Fibroblast of lung (primary cell): ENCODE results near the gene ST3GAL4. TPM values are rescaled to one million over a fixed set of nuclear protein-coding genes. Genes with fewer than 3 reads are reported as not detected.
"Not testable (repeated sequence)": the region's sequence is repeated elsewhere in the genome, so short reads cannot be mapped to it uniquely, and the experiment has no call there.

Experiments
- DNase-seq, 2 donors: peaks; one replicate each; pipeline versions ENCODE4 v3.0.0 to v3.0.0-alpha.2; 2010; ENCODE audit warnings: low read depth in 2 of 2
- H2AFZ ChIP-seq: 2 replicates; pipeline ENCODE4 v1.5.1; 2012; ENCODE audit warnings: low read length, control low read depth, inconsistent platforms
- H3K27ac ChIP-seq: 2 replicates; pipeline ENCODE4 v1.5.1; 2011; ENCODE audit warnings: low read length, control low read depth; ENCODE audit not compliant: insufficient read depth
- H3K27me3 ChIP-seq: 2 replicates; pipeline ENCODE4 v1.5.1; 2011; ENCODE audit warnings: mild to moderate bottlenecking, low read length; ENCODE audit not compliant: control insufficient read depth, insufficient read depth
- H3K36me3 ChIP-seq: 2 replicates; pipeline ENCODE4 v1.5.1; 2011; ENCODE audit warnings: low read length; ENCODE audit not compliant: control insufficient read depth, insufficient read depth
- H3K4me1 ChIP-seq: 2 replicates; pipeline ENCODE4 v1.5.1; 2011; ENCODE audit warnings: low read length; ENCODE audit not compliant: control insufficient read depth, insufficient read depth; ENCODE audit errors: extremely low read depth
- H3K4me2 ChIP-seq: 2 replicates; pipeline ENCODE4 v1.5.1; 2011; ENCODE audit warnings: low read length, control low read depth; ENCODE audit not compliant: insufficient read depth; ENCODE audit errors: extremely low read depth
- H3K4me3 ChIP-seq, 4 experiments: fragments of 200-600 bp in 1 of 4; sonication (generic) in 1 of 4; replicated peaks in 1 of 4; 2 replicates each; pipeline ENCODE4 v1.5.1; 2011 to 2016; ENCODE audit warnings: low read length in 4 of 4, low read depth in 3 of 4, mild to moderate bottlenecking in 3 of 4, control low read depth in 2 of 4, inconsistent platforms in 1 of 4, mixed read lengths in 1 of 4; ENCODE audit not compliant: insufficient read depth in 1 of 4; ENCODE audit errors: control extremely low read depth in 1 of 4
- H3K79me2 ChIP-seq: 2 replicates; pipeline ENCODE4 v1.5.1; 2012; ENCODE audit warnings: mild to moderate bottlenecking, low read length, inconsistent platforms; ENCODE audit not compliant: control insufficient read depth, insufficient read depth
- H3K9ac ChIP-seq: 2 replicates; pipeline ENCODE4 v1.5.1; 2011; ENCODE audit warnings: mild to moderate bottlenecking, low read length, control low read depth; ENCODE audit not compliant: insufficient read depth
- H3K9me3 ChIP-seq: 2 replicates; pipeline ENCODE4 v1.5.1; 2012; ENCODE audit warnings: low read depth, low read length; ENCODE audit not compliant: control insufficient read depth, insufficient read depth
- H4K20me1 ChIP-seq: 2 replicates; pipeline ENCODE4 v1.5.1; 2011; ENCODE audit warnings: low read length; ENCODE audit not compliant: control insufficient read depth, insufficient read depth; ENCODE audit errors: extremely low read depth
- CTCF ChIP-seq, 2 donors: IDR thresholded peaks in 1 of 2; conservative IDR thresholded peaks in 1 of 2; 1 replicate in 1 of 2; 2 replicates in 1 of 2; pipeline ENCODE4 v1.5.1; 2011 to 2012; ENCODE audit warnings: low read length in 2 of 2, control low read depth in 1 of 2, inconsistent platforms in 1 of 2, low read depth in 1 of 2, mild to moderate bottlenecking in 1 of 2
- EZH2 ChIP-seq: IDR thresholded peaks from 2 replicates; pipeline ENCODE4 v1.5.1; 2012; ENCODE audit warnings: low read length, control low read depth, mild to moderate bottlenecking; ENCODE audit errors: missing control alignments
- polyA plus RNA-seq, 2 donors: library from polyadenylated mRNA; depleted of rRNA in 1 of 2; stranded (reverse) in 1 of 2; unstranded in 1 of 2; fragments of >200 nt; gene quantifications; 2 replicates each; pipeline ENCODE4 v1.2.1, GENCODE V29; 2011 to 2012; ENCODE audit warnings: missing spikeins in 1 of 2
- total RNA-seq: library from RNA; depleted of rRNA; stranded (reverse); fragments of >200 nt; gene quantifications from 2 replicates; pipeline ENCODE4 v1.2.1, GENCODE V29; 2014

Gene ST3GAL4
- total and polyA plus RNA-seq, 2 donors (not counting 1 experiment from before 2014, with no cell fraction given) = 16.7 to 36.8 TPM

- not testable (repeated sequence) for H2AFZ ChIP-seq, H3K27me3 ChIP-seq, H3K9me3 ChIP-seq, H3K36me3 ChIP-seq, H3K4me2 ChIP-seq, H3K27ac ChIP-seq, H3K4me1 ChIP-seq, H4K20me1 ChIP-seq, H3K9ac ChIP-seq, H3K79me2 ChIP-seq, DNase-seq, H3K4me3 ChIP-seq
These were observed 19.2 kb downstream of the ST3GAL4 start for GRCh38 chr11:126374562-126375300.

GRCh38 chr11:126375726-126376125 lies 20.2 kb downstream of the ST3GAL4 start:
- Histone ChIP-seq H3K27me3 (no peaks in the 10 kb centered on the region), H2AFZ (no peak overlapping the region), H4K20me1 (peaks cover 3% of the 10 kb centered on the region), H3K36me3 (no peaks in the 10 kb centered on the region), H3K27ac (no peak overlapping the region), H3K79me2 (no peaks in the 10 kb centered on the region), H3K4me1 (peaks cover 4% of the 10 kb centered on the region), H3K9ac (no peak overlapping the region), H3K4me2 (peak overlapping the region; percentile 13), H3K4me3 (no peak overlapping the region), H3K9me3 (no peaks in the 10 kb centered on the region)
- peak; percentile 64 to 70 for DNase-seq
- TF ChIP-seq CTCF (conservative IDR thresholded peaks at IDR 0.05 in 1 of 2, IDR thresholded peaks at IDR 0.05 in 1 of 2; ENCODE audit: low read depth in 1 of 2, low read length in 2 of 2) (no peak), EZH2 (no peak)

GRCh38 chr11:126378763-126379162 lies 23.3 kb downstream of the ST3GAL4 start:
- Histone ChIP-seq H3K27ac (no peak overlapping the region), H3K79me2 (no peaks in the 10 kb centered on the region), H3K36me3 (no peaks in the 10 kb centered on the region), H2AFZ (no peak overlapping the region), H3K4me3 (no peak overlapping the region), H3K9ac (no peak overlapping the region), H4K20me1 (peaks cover 5% of the 10 kb centered on the region), H3K27me3 (no peaks in the 10 kb centered on the region), H3K9me3 (no peaks in the 10 kb centered on the region), H3K4me2 (no peak overlapping the region), H3K4me1 (no peaks in the 10 kb centered on the region)
- peak in 1 of 2 donors; percentile 70 for DNase-seq
- TF ChIP-seq CTCF (conservative IDR thresholded peaks at IDR 0.05 in 1 of 2, IDR thresholded peaks at IDR 0.05 in 1 of 2; ENCODE audit: low read depth in 1 of 2, low read length in 2 of 2) (no peak), EZH2 (no peak)
